GM12878 (cell line): ENCODE data around the gene MSL3B.
A peak's percentile ranks its signal among the peaks of the same experiment; 100 is the strongest.

Experiments used
- ATAC-seq: fragments of 200-7000 bp; cut with Tn5 transposase; 3 replicates; pipeline ENCODE4 v1.9.1; 2020; ENCODE audit warnings: mild to moderate bottlenecking, moderate library complexity
- BruUV-seq: library from RNA; stranded (reverse); fragments of 400-500 nt; replicated peaks from 2 replicates; lab custom pipeline; 2021; lab: Mats Ljungman, UMichigan
- CTCF ChIA-PET: fragments of 300-600 bp; sonication (Branson Sonifier 250); formaldehyde crosslinking; extraction: SDS; loops from one replicate; lab custom pipeline; 2021; ENCODE audit warnings: inconsistent platforms; lab: Yijun Ruan, JAX
- POLR2A ChIA-PET: fragments of 350-600 bp; formaldehyde crosslinking; extraction: SDS; loops from one replicate; lab custom pipeline; 2021; ENCODE audit warnings: inconsistent platforms; lab: Charles Lee
- RAD21 ChIA-PET: fragments of 300-600 bp; sonication (Branson Sonifier 250); formaldehyde crosslinking; loops from one replicate; lab custom pipeline; 2023; ENCODE audit warnings: antibody characterized with exemption; ENCODE audit not compliant: unreplicated experiment; lab: Charles Lee
- SMC1A ChIA-PET: fragments of 300-600 bp; sonication (Branson Sonifier 250); formaldehyde crosslinking; loops from one replicate; lab custom pipeline; 2023; ENCODE audit not compliant: unreplicated experiment, uncharacterized antibody; lab: Charles Lee
- DNase-seq: peaks from one replicate; pipeline ENCODE4 v3.0.0-alpha.2; 2011; ENCODE audit warnings: low read depth, low spot score
- FAIRE-seq: peaks from 3 replicates; lab custom pipeline; 2011; peaks lifted over from hg19 to GRCh38; lab: Jason Lieb, UNC
- H2AFZ ChIP-seq: 2 replicates; pipeline ENCODE4 v1.6.0; 2011; ENCODE audit warnings: low read depth, low read length, control low read depth; ENCODE audit not compliant: control insufficient read depth
- H3K27ac ChIP-seq: 2 replicates; pipeline ENCODE4 v1.5.1; 2011; ENCODE audit warnings: control low read depth; ENCODE audit not compliant: control insufficient read depth, insufficient read depth
- H3K27me3 ChIP-seq, 2 experiments: replicated peaks in 1 of 2; 2 replicates each; pipeline versions ENCODE4 v1.6.0 to v1.6.1; 2011; ENCODE audit warnings: low read length in 1 of 2; ENCODE audit not compliant: control insufficient read depth in 2 of 2, insufficient read depth in 2 of 2
- H3K36me3 ChIP-seq, 2 experiments: 2 replicates each; pipeline ENCODE4 v1.5.1; 2011; ENCODE audit warnings: low read length in 1 of 2; ENCODE audit not compliant: control insufficient read depth in 2 of 2, insufficient read depth in 2 of 2
- H3K4me1 ChIP-seq: 2 replicates; pipeline ENCODE4 v1.6.1; 2011; ENCODE audit warnings: mild to moderate bottlenecking, low read length, moderate library complexity, mixed read lengths; ENCODE audit not compliant: control insufficient read depth, insufficient read depth
- H3K4me2 ChIP-seq: 2 replicates; pipeline ENCODE4 v1.6.0; 2011; ENCODE audit warnings: control low read depth; ENCODE audit not compliant: control insufficient read depth, insufficient read depth
- H3K4me3 ChIP-seq: fragments of 200-600 bp; sonication (generic); 2 replicates; pipeline ENCODE4 v1.5.1; 2016
- H3K79me2 ChIP-seq: 2 replicates; pipeline ENCODE4 v1.6.0; 2011; ENCODE audit warnings: low read length; ENCODE audit not compliant: control insufficient read depth, insufficient read depth
- H3K9ac ChIP-seq: 2 replicates; pipeline ENCODE4 v1.8.0; 2011; ENCODE audit warnings: low read length, control low read depth, mixed read lengths; ENCODE audit not compliant: control insufficient read depth, insufficient read depth
- H3K9me3 ChIP-seq: replicated peaks from 3 replicates; pipeline ENCODE4 v1.5.1; 2011; ENCODE audit warnings: mild to moderate bottlenecking, low read length; ENCODE audit not compliant: control insufficient read depth, insufficient read depth
- H4K20me1 ChIP-seq: 2 replicates; pipeline ENCODE4 v1.6.0; 2011; ENCODE audit not compliant: control insufficient read depth, insufficient read depth
- CHD2 ChIP-seq: IDR thresholded peaks from 2 replicates; pipeline ENCODE4 v1.6.1; 2011; ENCODE audit warnings: low read depth, low read length, improper control_type of control experiment, borderline replicate concordance
- GABPA ChIP-seq: IDR thresholded peaks from 2 replicates; pipeline ENCODE4 v1.6.1; 2014; ENCODE audit warnings: antibody characterized with exemption, low read depth, mild to moderate bottlenecking, inconsistent platforms
- HSF1 ChIP-seq: fragments of 150-350 bp; IDR thresholded peaks from 2 replicates; pipeline ENCODE4 v1.6.1; 2014; ENCODE audit warnings: mild to moderate bottlenecking, low read depth, low read length
- MEF2B ChIP-seq: fragments of 450-650 bp; IDR thresholded peaks from 2 replicates; pipeline ENCODE4 v1.6.1; 2018; ENCODE audit warnings: mild to moderate bottlenecking, moderate library complexity; ENCODE audit not compliant: partially characterized antibody, poor library complexity, severe bottlenecking
- NFXL1 ChIP-seq: fragments of 450-650 bp; IDR thresholded peaks from 2 replicates; pipeline ENCODE4 v1.6.1; 2017; ENCODE audit warnings: antibody characterized with exemption, mild to moderate bottlenecking, borderline replicate concordance
- NFYA ChIP-seq: IDR thresholded peaks from 2 replicates; pipeline ENCODE4 v1.6.1; 2011; ENCODE audit warnings: low read depth, mild to moderate bottlenecking, low read length, improper control_type of control experiment, borderline replicate concordance
- NKRF ChIP-seq: fragments of 450-650 bp; conservative IDR thresholded peaks from 2 replicates; pipeline ENCODE4 v1.6.1; 2017; ENCODE audit warnings: mild to moderate bottlenecking, moderate library complexity
- RAD21 ChIP-seq: IDR thresholded peaks from 2 replicates; pipeline ENCODE4 v1.6.1; 2011; ENCODE audit warnings: mild to moderate bottlenecking, low read depth, low read length, moderate library complexity; ENCODE audit not compliant: insufficient read depth
- RCOR1 ChIP-seq: conservative IDR thresholded peaks from 2 replicates; pipeline ENCODE4 v1.6.1; 2012; ENCODE audit warnings: low read depth, low read length, improper control_type of control experiment
- RELB ChIP-seq: fragments of 450-650 bp; IDR thresholded peaks from 2 replicates; pipeline ENCODE4 v1.6.1; 2017; ENCODE audit warnings: low read depth, mild to moderate bottlenecking, moderate library complexity
- SIN3A ChIP-seq: IDR thresholded peaks from 2 replicates; pipeline ENCODE4 v1.6.1; 2012; ENCODE audit warnings: low read depth, low read length, improper control_type of control experiment
- STAT3 ChIP-seq: IDR thresholded peaks from 2 replicates; pipeline ENCODE4 v1.6.1; 2011; ENCODE audit warnings: low read depth, low read length, improper control_type of control experiment
- TBL1XR1 ChIP-seq: IDR thresholded peaks from 2 replicates; pipeline ENCODE4 v1.6.1; 2012; ENCODE audit warnings: low read depth, low read length, improper control_type of control experiment
- USF2 ChIP-seq: IDR thresholded peaks from 2 replicates; pipeline ENCODE4 v1.6.1; 2011; ENCODE audit warnings: low read depth, low read length, improper control_type of control experiment, borderline replicate concordance
- YBX1 ChIP-seq: fragments of 450-650 bp; IDR thresholded peaks from 2 replicates; pipeline ENCODE4 v1.6.1; 2016; ENCODE audit warnings: antibody characterized with exemption
- ZNF207 ChIP-seq: fragments of 450-650 bp; IDR thresholded peaks from 2 replicates; pipeline ENCODE4 v1.6.1; 2014; ENCODE audit warnings: antibody characterized with exemption, mild to moderate bottlenecking, borderline replicate concordance
- ZSCAN29 ChIP-seq: fragments of 450-650 bp; IDR thresholded peaks from 2 replicates; pipeline ENCODE4 v1.6.1; 2017; ENCODE audit warnings: mild to moderate bottlenecking, moderate library complexity
- WGBS: methylation state at CpG from one replicate; pipeline ENCODE4 v1.1.6; 2016; ENCODE audit warnings: low lambda C conversion rate; ENCODE audit not compliant: insufficient replicate concordance, insufficient coverage; ENCODE audit errors: missing lambda C conversion rate; 5-methylcytosine and 5-hydroxymethylcytosine counted together
- in situ Hi-C: fragments of 300-500 bp; cut with MboI; formaldehyde crosslinking; loops from 9 replicates; pipeline ENCODE4 v1.14.3; 2018; ENCODE audit warnings: mixed read lengths
- intact Hi-C: fragments of 100-400 bp; cut with micrococcal nuclease; formaldehyde crosslinking; loops from one replicate; pipeline ENCODE4 v1.14.2; 2022; ENCODE audit not compliant: unreplicated experiment
- TF ChIP-seq, protein P1 (sequence below): IDR thresholded peaks from 2 replicates; pipeline ENCODE4 v1.6.1; 2011; ENCODE audit warnings: borderline replicate concordance, low read depth, mild to moderate bottlenecking, moderate library complexity, low read length; ENCODE audit not compliant: insufficient read depth, poor library complexity, severe bottlenecking

Gene MSL3B

GRCh38 chr2:233855345-233855744 lies 12.8 kb downstream of the MSL3B start:
- intact Hi-C loops (no loop called here), in situ Hi-C loops (no loop called here)
- peak overlapping the region; percentile 81 for H3K4me2 ChIP-seq
- no peak overlapping the region; the same call in 1 of the 2 replicates for H3K27ac ChIP-seq
- H4K20me1 ChIP-seq = 0 out of 2 replicates have a peak, but pooled peaks cover 2% of the 10 kb centered on the region
- H3K4me3 ChIP-seq = peak overlapping the region; percentile 78; the same call in 1 of the 2 replicates
- RAD21 ChIA-PET = no interaction called here
- no peak overlapping the region; the same call in 1 of the 2 replicates for H3K9ac ChIP-seq
- BruUV-seq = no TSS peak
- 84% methylated on average over 5 of the region's 5 CpGs for WGBS
- peaks cover 40% of the 10 kb centered on the region for H3K79me2 ChIP-seq
- POLR2A ChIA-PET = no interaction called here
- no peak for DNase-seq
- CTCF ChIA-PET = interaction anchor here (0.8 kb wide), 1 partner anchor 16 kb away, joined by 3 read pairs; no protein-coding TSS in a partner anchor
- H3K36me3 ChIP-seq = peaks cover 2 to 3% of the 10 kb centered on the region in 2 experiments; a peak in 3 of 4 replicates
- SMC1A ChIA-PET = no interaction called here
- no peaks in the 10 kb centered on the region for H3K9me3 ChIP-seq
- FAIRE-seq = no peak
- H3K4me1 ChIP-seq = peaks cover 7% of the 10 kb centered on the region; the same call in 1 of the 2 replicates
- peak overlapping the region; percentile 88; the same call in 1 of the 2 replicates for H2AFZ ChIP-seq
- ATAC-seq = no peak
- no peaks in the 10 kb centered on the region for H3K27me3 ChIP-seq
- TF ChIP-seq MEF2B (no peak), RELB (no peak), YBX1 (no peak), USF2 (no peak), ZSCAN29 (no peak), STAT3 (no peak), NKRF (no peak), SIN3A (no peak), HSF1 (no peak), CHD2 (no peak), GABPA (no peak), NFYA (no peak), TBL1XR1 (no peak), RCOR1 (no peak), NFXL1 (no peak), RAD21 (no peak), ZNF207 (no peak)
- TF ChIP-seq, protein P1, sequence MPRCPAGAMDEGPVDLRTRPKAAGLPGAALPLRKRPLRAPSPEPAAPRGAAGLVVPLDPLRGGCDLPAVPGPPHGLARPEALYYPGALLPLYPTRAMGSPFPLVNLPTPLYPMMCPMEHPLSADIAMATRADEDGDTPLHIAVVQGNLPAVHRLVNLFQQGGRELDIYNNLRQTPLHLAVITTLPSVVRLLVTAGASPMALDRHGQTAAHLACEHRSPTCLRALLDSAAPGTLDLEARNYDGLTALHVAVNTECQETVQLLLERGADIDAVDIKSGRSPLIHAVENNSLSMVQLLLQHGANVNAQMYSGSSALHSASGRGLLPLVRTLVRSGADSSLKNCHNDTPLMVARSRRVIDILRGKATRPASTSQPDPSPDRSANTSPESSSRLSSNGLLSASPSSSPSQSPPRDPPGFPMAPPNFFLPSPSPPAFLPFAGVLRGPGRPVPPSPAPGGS = no peak
